PFSK-1 (cell line): ENCODE results near the gene GNAI1.

ENCODE experiments used
- FOXP2 ChIP-seq: optimal IDR thresholded peaks from 2 replicates; pipeline ENCODE3; 2011; ENCODE audit warnings: borderline replicate concordance, control low read depth, inconsistent platforms; ENCODE audit not compliant: insufficient read depth; ENCODE audit errors: extremely low read length, extremely low read depth
- POLR2AphosphoS5 ChIP-seq: IDR thresholded peaks from 2 replicates; pipeline ENCODE4 v1.6.1; 2012; ENCODE audit warnings: low read depth, mild to moderate bottlenecking, control low read depth, low read length, moderate library complexity
- SIN3A ChIP-seq: IDR thresholded peaks from 2 replicates; pipeline ENCODE4 v1.6.1; 2012; ENCODE audit warnings: mild to moderate bottlenecking, low read length, moderate library complexity, borderline replicate concordance; ENCODE audit not compliant: insufficient read depth
- TAF1 ChIP-seq: IDR thresholded peaks from 2 replicates; pipeline ENCODE4 v1.6.1; 2012; ENCODE audit warnings: low read length, control low read depth, borderline replicate concordance; ENCODE audit not compliant: insufficient read depth
- TF ChIP-seq, protein P1 (sequence below), 2 experiments: IDR thresholded peaks; 2 replicates each; pipeline versions ENCODE4 v1.6.1 to v1.8.0; 2011 to 2012; ENCODE audit warnings: low read depth in 2 of 2, low read length in 2 of 2, control low read depth in 1 of 2, inconsistent platforms in 1 of 2, mild to moderate bottlenecking in 1 of 2, moderate library complexity in 1 of 2; ENCODE audit not compliant: insufficient read depth in 1 of 2

Gene GNAI1

DNA sequence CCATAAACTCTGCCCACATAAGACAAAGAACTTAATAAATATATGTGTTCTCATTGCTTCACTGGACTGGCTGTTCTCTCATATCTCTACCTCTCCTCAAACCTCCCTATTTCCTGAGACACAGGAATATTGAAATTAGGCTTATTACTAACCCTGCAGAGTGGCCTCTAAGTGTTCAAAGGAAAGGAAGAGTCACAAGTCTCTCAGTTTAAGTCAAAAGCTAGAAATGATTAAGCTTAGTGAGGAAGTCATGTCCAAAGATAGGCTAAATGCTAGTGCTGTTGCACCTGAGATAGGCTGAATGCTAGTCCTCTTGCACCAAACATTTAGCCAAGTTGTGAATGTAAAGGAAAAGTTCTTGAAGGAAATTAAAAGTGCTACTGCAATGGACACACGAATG lies 41.1 kb downstream of the GNAI1 start:
- TF ChIP-seq FOXP2 (no peak), POLR2AphosphoS5 (no peak), TAF1 (no peak), SIN3A (no peak)
- TF ChIP-seq, protein P1, sequence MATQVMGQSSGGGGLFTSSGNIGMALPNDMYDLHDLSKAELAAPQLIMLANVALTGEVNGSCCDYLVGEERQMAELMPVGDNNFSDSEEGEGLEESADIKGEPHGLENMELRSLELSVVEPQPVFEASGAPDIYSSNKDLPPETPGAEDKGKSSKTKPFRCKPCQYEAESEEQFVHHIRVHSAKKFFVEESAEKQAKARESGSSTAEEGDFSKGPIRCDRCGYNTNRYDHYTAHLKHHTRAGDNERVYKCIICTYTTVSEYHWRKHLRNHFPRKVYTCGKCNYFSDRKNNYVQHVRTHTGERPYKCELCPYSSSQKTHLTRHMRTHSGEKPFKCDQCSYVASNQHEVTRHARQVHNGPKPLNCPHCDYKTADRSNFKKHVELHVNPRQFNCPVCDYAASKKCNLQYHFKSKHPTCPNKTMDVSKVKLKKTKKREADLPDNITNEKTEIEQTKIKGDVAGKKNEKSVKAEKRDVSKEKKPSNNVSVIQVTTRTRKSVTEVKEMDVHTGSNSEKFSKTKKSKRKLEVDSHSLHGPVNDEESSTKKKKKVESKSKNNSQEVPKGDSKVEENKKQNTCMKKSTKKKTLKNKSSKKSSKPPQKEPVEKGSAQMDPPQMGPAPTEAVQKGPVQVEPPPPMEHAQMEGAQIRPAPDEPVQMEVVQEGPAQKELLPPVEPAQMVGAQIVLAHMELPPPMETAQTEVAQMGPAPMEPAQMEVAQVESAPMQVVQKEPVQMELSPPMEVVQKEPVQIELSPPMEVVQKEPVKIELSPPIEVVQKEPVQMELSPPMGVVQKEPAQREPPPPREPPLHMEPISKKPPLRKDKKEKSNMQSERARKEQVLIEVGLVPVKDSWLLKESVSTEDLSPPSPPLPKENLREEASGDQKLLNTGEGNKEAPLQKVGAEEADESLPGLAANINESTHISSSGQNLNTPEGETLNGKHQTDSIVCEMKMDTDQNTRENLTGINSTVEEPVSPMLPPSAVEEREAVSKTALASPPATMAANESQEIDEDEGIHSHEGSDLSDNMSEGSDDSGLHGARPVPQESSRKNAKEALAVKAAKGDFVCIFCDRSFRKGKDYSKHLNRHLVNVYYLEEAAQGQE (IDR thresholded peaks at IDR 0.05; ENCODE audit: insufficient read depth in 1 of 2, low read depth in 2 of 2, low read length in 2 of 2) = no peak

DNA sequence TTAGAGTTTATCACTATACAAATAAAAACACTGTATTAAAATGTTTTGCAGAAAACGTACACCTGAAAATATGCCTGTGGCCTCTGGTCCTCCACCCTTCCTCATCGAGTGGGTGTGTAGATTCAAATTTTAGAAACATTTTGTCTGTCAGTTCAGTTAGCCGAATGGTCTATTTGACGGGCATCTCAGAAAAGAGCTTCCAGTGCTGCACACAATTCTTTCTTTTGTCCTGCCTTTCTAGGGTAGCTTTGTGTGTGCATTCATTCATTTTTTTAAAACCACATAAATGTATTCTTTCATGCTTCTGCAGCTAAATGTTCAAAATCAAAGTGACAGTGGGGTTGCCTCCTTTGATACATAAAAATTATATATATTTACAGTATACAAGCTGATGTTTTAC lies 46.8 kb downstream of the GNAI1 start:
- no peak for TF ChIP-seq POLR2AphosphoS5
- TF ChIP-seq, protein P1 (IDR thresholded peaks at IDR 0.05; ENCODE audit: insufficient read depth in 1 of 2, low read depth in 2 of 2, low read length in 2 of 2) = no peak
- no peak for TF ChIP-seq FOXP2
- no peak for TF ChIP-seq TAF1

DNA sequence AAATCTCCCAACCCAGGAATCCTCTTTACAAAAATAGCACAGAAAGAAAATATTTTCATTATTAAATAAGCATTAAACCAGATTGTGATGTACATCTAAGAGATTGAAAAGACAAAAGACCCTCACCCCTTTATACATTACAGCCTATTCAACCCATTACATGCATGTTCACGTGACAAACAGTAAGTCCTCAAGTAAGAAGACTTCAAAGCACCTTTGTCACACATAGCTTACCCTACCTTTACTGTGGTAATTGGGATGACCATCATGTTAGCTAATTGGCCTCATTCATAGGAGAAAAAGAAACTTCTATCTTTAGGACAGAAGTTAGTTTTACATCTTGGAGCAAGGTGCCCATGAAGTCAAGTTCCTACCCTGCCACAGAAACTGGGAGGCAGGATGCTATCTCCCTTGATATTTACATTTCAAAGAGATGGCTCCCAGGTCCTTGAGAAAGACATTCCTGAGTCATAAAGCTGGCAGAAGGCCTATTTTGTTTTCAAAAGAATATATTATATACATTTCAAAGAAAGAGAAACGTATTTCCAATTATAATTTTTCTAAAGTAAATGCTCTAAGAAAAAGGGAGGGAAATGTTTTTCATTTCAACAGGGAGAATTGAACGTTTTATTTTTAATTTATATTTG lies 48.1 kb downstream of the GNAI1 start:
- TF ChIP-seq TAF1 (no peak), POLR2AphosphoS5 (no peak), FOXP2 (no peak), SIN3A (no peak)
- TF ChIP-seq, protein P1 (IDR thresholded peaks at IDR 0.05; ENCODE audit: insufficient read depth in 1 of 2, low read depth in 2 of 2, low read length in 2 of 2) = no peak

DNA sequence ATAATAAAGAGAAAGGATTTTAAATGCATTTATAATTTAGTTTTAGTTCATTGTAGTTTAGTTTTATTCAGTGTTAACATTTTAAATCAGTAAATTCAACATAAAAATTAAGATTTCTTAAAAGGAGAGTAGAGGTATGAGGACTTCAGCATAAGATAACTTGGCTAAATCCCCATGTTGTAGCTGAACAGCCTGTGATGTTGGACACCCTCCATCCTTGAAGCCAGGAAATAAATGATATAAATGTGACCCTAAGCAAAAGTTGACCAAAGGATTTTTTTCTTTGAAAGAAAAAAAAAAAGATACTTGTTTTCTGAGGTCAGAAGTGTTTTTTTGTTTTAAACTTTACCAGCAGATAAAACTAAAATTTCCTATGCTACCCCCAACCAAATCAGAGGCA lies 48.7 kb downstream of the GNAI1 start:
- no peak for TF ChIP-seq FOXP2
- no peak for TF ChIP-seq TAF1
- no peak for TF ChIP-seq SIN3A
- TF ChIP-seq POLR2AphosphoS5 = no peak
- TF ChIP-seq, protein P1 (IDR thresholded peaks at IDR 0.05; ENCODE audit: insufficient read depth in 1 of 2, low read depth in 2 of 2, low read length in 2 of 2) = no peak
